LNCaP clone FGC (cell line): ENCODE data around the gene ABCC8.

Experiments used
- DNase-seq: peaks from one replicate; pipeline ENCODE4 v3.0.0-alpha.2; 2011; ENCODE audit warnings: low read depth
- H3K4me3 ChIP-seq: 2 replicates; pipeline ENCODE4 v1.5.1; 2011; ENCODE audit warnings: mild to moderate bottlenecking, low read depth, low read length, control low read depth
- CTCF ChIP-seq: IDR thresholded peaks from 2 replicates; pipeline ENCODE4 v1.5.1; 2012; ENCODE audit warnings: mild to moderate bottlenecking; ENCODE audit not compliant: control insufficient read depth, insufficient read depth; ENCODE audit errors: extremely low read depth

ABCC8 gene

GRCh38 chr11:17476317-17477083 lies at the start of gene ABCC8:
TSS of gene ABCC8 (minus strand) at chr11:17476845. CDS start at chr11:17476776, 69 bp downstream.
- peak within 1 kb of the TSS; percentile 46 for H3K4me3 ChIP-seq
- no peak for TF ChIP-seq CTCF
- DNase-seq = no peak

DNA sequence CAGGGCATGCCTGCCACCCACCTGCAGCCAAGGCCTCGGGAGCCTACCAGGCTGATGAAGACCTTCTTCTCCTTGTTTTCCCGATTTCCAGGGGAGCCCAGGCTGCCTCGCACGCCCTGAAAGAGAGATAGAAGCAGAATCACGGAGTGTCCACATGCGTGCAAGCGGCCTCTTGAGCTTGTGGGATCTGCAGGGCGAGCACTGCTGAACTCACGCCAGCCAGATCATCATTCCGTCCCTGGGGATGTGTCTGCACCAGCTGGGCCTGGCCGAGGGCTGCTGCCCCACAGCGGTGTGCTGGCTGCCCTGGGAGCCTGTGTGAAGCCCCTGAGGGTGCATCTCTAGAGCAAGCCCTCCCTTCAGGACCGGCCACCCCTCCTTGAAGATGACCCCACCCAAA lies 49.7 kb upstream of the ABCC8 start:
- TF ChIP-seq CTCF = no peak
- no peak overlapping the region for H3K4me3 ChIP-seq
- DNase-seq = no peak

- DNase-seq = no peak
- TF ChIP-seq CTCF = no peak
These were observed 48.9 kb upstream of the ABCC8 start for GRCh38 chr11:17525570-17525969.

DNA sequence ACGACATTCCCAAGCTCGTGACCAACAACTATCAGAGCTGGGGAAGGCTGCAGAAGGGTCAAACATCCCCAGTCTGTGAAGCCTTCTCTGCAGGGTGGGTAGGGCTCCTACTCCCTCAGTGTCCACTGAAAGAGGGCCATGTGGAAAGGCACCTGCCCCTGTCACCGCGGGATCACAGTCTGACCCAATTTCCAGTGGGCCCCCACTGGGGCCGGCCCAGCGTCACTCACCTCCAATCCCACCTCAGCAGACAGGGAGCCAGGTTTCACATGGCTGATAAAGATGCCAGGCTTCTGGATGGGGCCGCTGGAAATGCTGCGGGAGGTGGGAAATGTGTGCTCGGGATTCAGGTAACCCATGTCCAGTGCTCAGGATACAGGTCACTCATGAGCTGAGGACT lies 47.6 kb upstream of the ABCC8 start:
- DNase-seq = no peak
- no peak for TF ChIP-seq CTCF
- no peak overlapping the region for H3K4me3 ChIP-seq

More at GRCh38 chr11:17525570-17525969, 48.9 kb upstream of the ABCC8 start:
- H3K4me3 ChIP-seq = no peak overlapping the region

GRCh38 chr11:17522655-17523054 lies 46.0 kb upstream of the ABCC8 start:
- no peak overlapping the region for H3K4me3 ChIP-seq
- TF ChIP-seq CTCF = no peak
- no peak for DNase-seq

DNA sequence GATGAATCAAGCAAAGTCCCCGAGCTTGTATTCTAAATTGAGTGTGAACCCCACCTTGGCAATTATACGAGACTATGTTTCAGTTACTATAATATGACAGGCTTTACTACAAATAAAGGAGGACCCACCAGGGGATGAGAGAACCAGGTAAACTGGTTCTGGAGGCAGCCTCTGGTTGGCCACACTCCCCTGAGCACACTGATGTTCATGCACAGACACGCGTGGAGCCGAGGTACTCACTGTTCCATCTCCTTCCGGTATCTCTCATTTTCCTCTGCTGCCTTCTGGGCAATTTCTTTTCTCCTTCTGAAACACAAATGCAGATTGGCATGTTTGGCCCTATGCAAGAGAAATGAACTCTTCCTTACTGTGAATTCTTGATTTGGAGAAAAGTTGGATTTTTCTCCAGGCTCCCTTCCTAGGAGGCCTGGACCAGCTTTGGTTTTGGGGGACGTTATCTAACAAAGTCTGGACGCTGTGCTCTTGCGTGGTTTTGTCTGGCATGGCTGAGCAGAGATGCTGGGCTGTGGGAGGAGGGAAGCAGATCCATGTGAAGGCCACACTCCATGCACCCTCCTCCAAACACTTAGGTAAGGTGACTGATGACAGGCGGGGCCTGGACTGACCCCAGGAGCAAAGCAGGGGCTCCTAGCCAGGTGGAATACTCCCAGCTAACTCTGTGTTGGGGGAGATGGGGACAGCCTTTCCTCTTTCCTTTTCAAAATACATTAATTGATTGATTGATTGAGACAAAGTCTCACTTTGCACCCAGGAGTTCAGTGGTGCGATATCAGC lies 44.7 kb upstream of the ABCC8 start:
- DNase-seq = no peak
- H3K4me3 ChIP-seq = no peak overlapping the region
- TF ChIP-seq CTCF = no peak
